H1 (cell line): Measurements from ENCODE around the gene PRKAA1. TPM values are rescaled to one million over a fixed set of nuclear protein-coding genes. Genes with fewer than 3 reads are reported as not detected.
A peak's percentile ranks its signal among the peaks of the same experiment; 100 is the strongest.

Source experiments
- CTCF ChIA-PET: fragments of 300-600 bp; sonication (Branson Sonifier 250); formaldehyde crosslinking; loops from one replicate; lab custom pipeline; 2021; ENCODE audit not compliant: partially characterized antibody; lab: Charles Lee
- POLR2A ChIA-PET: fragments of 300-600 bp; sonication (Branson Sonifier 250); formaldehyde crosslinking; loops from one replicate; lab custom pipeline; 2021; ENCODE audit warnings: inconsistent platforms; ENCODE audit not compliant: partially characterized antibody; lab: Charles Lee
- DNase-seq, 2 experiments: peaks; one replicate each; pipeline versions ENCODE4 v3.0.0 to v3.0.0-alpha.2; 2010 to 2022; ENCODE audit warnings: low spot score in 2 of 2, low read depth in 1 of 2, mixed read lengths in 1 of 2
- FAIRE-seq: peaks from 2 replicates; lab custom pipeline; 2011; peaks lifted over from hg19 to GRCh38; lab: Jason Lieb, UNC
- H2AFZ ChIP-seq: 2 replicates; pipeline ENCODE4 v1.8.1; 2012; ENCODE audit warnings: low read length, inconsistent platforms
- H2AK5ac ChIP-seq: 2 replicates; pipeline ENCODE4 v1.6.1; 2013; ENCODE audit warnings: low read depth, low read length
- H2BK120ac ChIP-seq: replicated peaks from 2 replicates; pipeline ENCODE3; 2013; ENCODE audit warnings: low read depth, low read length, inconsistent platforms
- H2BK12ac ChIP-seq: 2 replicates; pipeline ENCODE4 v1.6.1; 2013; ENCODE audit warnings: low read depth, low read length
- H2BK15ac ChIP-seq: 2 replicates; pipeline ENCODE4 v1.6.1; 2013; ENCODE audit warnings: low read length
- H2BK20ac ChIP-seq: 2 replicates; pipeline ENCODE4 v1.6.1; 2013; ENCODE audit warnings: low read length
- H2BK5ac ChIP-seq: 2 replicates; pipeline ENCODE4 v1.6.1; 2013; ENCODE audit warnings: low read depth, low read length
- H3K14ac ChIP-seq: 2 replicates; pipeline ENCODE4 v1.6.1; 2013; ENCODE audit warnings: inconsistent platforms; ENCODE audit not compliant: insufficient read length
- H3K18ac ChIP-seq: 2 replicates; pipeline ENCODE4 v1.6.1; 2013; ENCODE audit warnings: low read length; ENCODE audit errors: extremely low read depth
- H3K23ac ChIP-seq: 2 replicates; pipeline ENCODE4 v1.6.1; 2013; ENCODE audit warnings: inconsistent platforms; ENCODE audit not compliant: insufficient read length
- H3K23me2 ChIP-seq: 2 replicates; pipeline ENCODE4 v1.6.1; 2013; ENCODE audit warnings: low read depth, low read length
- H3K27ac ChIP-seq: 2 replicates; pipeline ENCODE4 v1.6.1; 2011; ENCODE audit warnings: low read depth, low read length, inconsistent platforms
- H3K27me3 ChIP-seq, 4 experiments: replicated peaks in 1 of 4; 1 replicate in 1 of 4; 2 replicates in 3 of 4; pipeline versions ENCODE4 v1.6.1 to v1.8.1; 2011 to 2013; ENCODE audit warnings: low read length in 3 of 4, mild to moderate bottlenecking in 3 of 4, inconsistent platforms in 2 of 4, mixed read lengths in 2 of 4, moderate library complexity in 1 of 4; ENCODE audit not compliant: control insufficient read depth in 3 of 4, insufficient read depth in 3 of 4; ENCODE audit errors: extremely low read depth in 1 of 4
- H3K36me3 ChIP-seq, 4 experiments: 2 replicates each; pipeline versions ENCODE4 v1.6.1 to v1.8.1; 2011 to 2013; ENCODE audit warnings: mild to moderate bottlenecking in 4 of 4, low read length in 3 of 4, moderate library complexity in 2 of 4, control low read depth in 1 of 4, inconsistent platforms in 1 of 4; ENCODE audit not compliant: insufficient read depth in 4 of 4, control insufficient read depth in 2 of 4
- H3K4ac ChIP-seq: replicated peaks from 2 replicates; pipeline ENCODE3; 2013; ENCODE audit warnings: low read length, low read depth, mixed read lengths, inconsistent platforms; ENCODE audit not compliant: insufficient read length
- H3K4me1 ChIP-seq, 4 experiments: replicated peaks in 1 of 4; 1 replicate in 1 of 4; 2 replicates in 3 of 4; pipeline versions ENCODE4 v1.6.1 to v1.8.1; 2011 to 2013; ENCODE audit warnings: low read length in 3 of 4, inconsistent platforms in 2 of 4, mixed read lengths in 1 of 4; ENCODE audit not compliant: insufficient read depth in 4 of 4, control insufficient read depth in 3 of 4
- H3K4me2 ChIP-seq, 2 experiments: 2 replicates each; pipeline versions ENCODE4 v1.6.1 to v1.8.1; 2011 to 2013; ENCODE audit warnings: low read depth in 2 of 2, low read length in 2 of 2, control low read depth in 1 of 2, inconsistent platforms in 1 of 2, mild to moderate bottlenecking in 1 of 2; ENCODE audit not compliant: insufficient read depth in 1 of 2
- H3K4me3 ChIP-seq, 4 experiments: fragments of 200-600, 300-600 bp in 1 of 4; sonication (generic), shearing (Covaris generic), sonication (Bioruptor Twin) in 1 of 4; 2 replicates each; pipeline versions ENCODE4 v1.5.1 to v1.8.1; 2011 to 2016; ENCODE audit warnings: low read length in 4 of 4, low read depth in 3 of 4, control low read depth in 2 of 4, inconsistent platforms in 2 of 4, mild to moderate bottlenecking in 2 of 4, mixed read lengths in 1 of 4, moderate library complexity in 1 of 4; ENCODE audit not compliant: insufficient read depth in 2 of 4; ENCODE audit errors: extremely low read depth in 1 of 4
- H3K56ac ChIP-seq: replicated peaks from 2 replicates; pipeline ENCODE3; 2013; ENCODE audit warnings: low read depth, mild to moderate bottlenecking, mixed read lengths, low read length, inconsistent platforms; ENCODE audit not compliant: insufficient read length
- H3K79me1 ChIP-seq: 2 replicates; pipeline ENCODE4 v1.6.1; 2013; ENCODE audit warnings: low read depth, low read length, control low read depth
- H3K79me2 ChIP-seq, 2 experiments: 2 replicates each; pipeline versions ENCODE4 v1.6.1 to v1.8.1; 2012 to 2013; ENCODE audit warnings: low read length in 2 of 2, mild to moderate bottlenecking in 2 of 2, inconsistent platforms in 1 of 2; ENCODE audit not compliant: insufficient read depth in 2 of 2, control insufficient read depth in 1 of 2
- H3K9ac ChIP-seq, 4 experiments: replicated peaks in 1 of 4; 1 replicate in 1 of 4; 2 replicates in 3 of 4; pipeline versions ENCODE4 v1.6.1 to v1.8.1; 2011 to 2013; ENCODE audit warnings: low read depth in 3 of 4, low read length in 3 of 4, control low read depth in 2 of 4, mild to moderate bottlenecking in 2 of 4, moderate library complexity in 2 of 4, inconsistent platforms in 1 of 4; ENCODE audit errors: extremely low read depth in 1 of 4
- H3K9me3 ChIP-seq, 2 experiments: 2 replicates each; pipeline versions ENCODE4 v1.6.1 to v1.8.1; 2012 to 2013; ENCODE audit warnings: mild to moderate bottlenecking in 2 of 2, moderate library complexity in 2 of 2, control low read depth in 1 of 2, inconsistent platforms in 1 of 2, low read depth in 1 of 2, low read length in 1 of 2, mixed read lengths in 1 of 2; ENCODE audit not compliant: insufficient read depth in 2 of 2
- H4K20me1 ChIP-seq, 2 experiments: replicated peaks in 1 of 2; 2 replicates each; pipeline versions ENCODE3 to v1.8.1; 2011 to 2013; ENCODE audit warnings: inconsistent platforms in 2 of 2, low read length in 2 of 2, mild to moderate bottlenecking in 1 of 2; ENCODE audit not compliant: insufficient read depth in 2 of 2, control insufficient read depth in 1 of 2
- H4K5ac ChIP-seq: 2 replicates; pipeline ENCODE4 v1.6.1; 2013; ENCODE audit warnings: low read length, low read depth, mixed read lengths, inconsistent platforms; ENCODE audit not compliant: insufficient read length
- H4K8ac ChIP-seq: 2 replicates; pipeline ENCODE4 v1.8.0; 2013; ENCODE audit warnings: mild to moderate bottlenecking, moderate library complexity, low read length, inconsistent platforms; ENCODE audit not compliant: insufficient read depth; ENCODE audit errors: extremely low read depth
- H4K91ac ChIP-seq: replicated peaks from 2 replicates; pipeline ENCODE3; 2013; ENCODE audit warnings: low read length, mixed read lengths, inconsistent platforms; ENCODE audit not compliant: insufficient read length
- BCL11A ChIP-seq, 2 experiments: IDR thresholded peaks; one replicate each; pipeline ENCODE4 v1.6.1; 2011; ENCODE audit warnings: low read depth in 2 of 2, low read length in 2 of 2, mild to moderate bottlenecking in 2 of 2
- FOSL1 ChIP-seq: IDR thresholded peaks from 2 replicates; pipeline ENCODE4 v1.6.1; 2011; ENCODE audit warnings: mild to moderate bottlenecking, low read depth, low read length, moderate library complexity; ENCODE audit not compliant: insufficient read depth
- SP4 ChIP-seq: IDR thresholded peaks from 2 replicates; pipeline ENCODE4 v1.6.1; 2012; ENCODE audit warnings: low read length, inconsistent platforms
- WGBS, 2 experiments: shearing (Covaris generic) in 1 of 2; methylation state at CpG; one replicate each; pipeline versions ENCODE4 v1.1.6 to v1.1.7; 2013 to 2015; ENCODE audit warnings: low lambda C conversion rate in 2 of 2, mixed read lengths in 2 of 2, inconsistent platforms in 1 of 2, low coverage in 1 of 2, missing lambda C conversion rate in 1 of 2; ENCODE audit not compliant: insufficient replicate concordance in 2 of 2, insufficient coverage in 1 of 2, insufficient read length in 1 of 2; ENCODE audit errors: extremely low coverage in 1 of 2, missing lambda C conversion rate in 1 of 2; 5-methylcytosine and 5-hydroxymethylcytosine counted together
- polyA plus RNA-seq, 7 experiments: library from polyadenylated mRNA; depleted of rRNA in 3 of 7; stranded (reverse) in 5 of 7; unstranded in 2 of 7; fragments of >200 nt in 5 of 7; fragments of 200-250 nt in 2 of 7; gene quantifications; 1 replicate in 5 of 7; 2 replicates in 1 of 7; 4 replicates in 1 of 7; pipeline versions ENCODE4 v1.2.1 to v1.2.3, GENCODE V29; 2011 to 2013; ENCODE audit warnings: missing spikeins in 2 of 7, mixed read lengths in 2 of 7
- total RNA-seq: library from RNA; stranded (reverse); fragmentation: NEBNext Ultra II Directional; extraction: Animal tissue kit (Norgen Biotek cat#: 25700); gene quantifications from 2 replicates; pipeline ENCODE4 v1.2.1, GENCODE V29; 2021

The PRKAA1 gene
- total and polyA plus RNA-seq, 2 of the 8 experiments (the other 6 are each of a cell fraction or from before 2014, with no cell fraction given), result 10.4 to 33.1 TPM

GRCh38 chr5:40716000-40716399 is 82.2 kb downstream of the PRKAA1 start:
- H4K20me1 ChIP-seq, result no peaks in the 10 kb centered on the region
- FAIRE-seq (peak; percentile 78), DNase-seq (no peak)
- no peak overlapping the region for H3K4me2 ChIP-seq
- H3K9ac ChIP-seq, result no peak overlapping the region
- no peak overlapping the region for H3K23ac ChIP-seq
- no peak overlapping the region for H2BK12ac ChIP-seq
- no peak overlapping the region for H3K27ac ChIP-seq
- H2BK120ac ChIP-seq, result no peak overlapping the region
- no peak overlapping the region for H2AFZ ChIP-seq
- H2BK20ac ChIP-seq, result no peak overlapping the region
- no peak overlapping the region for H4K8ac ChIP-seq
- H3K4ac ChIP-seq, result no peak overlapping the region
- H2BK15ac ChIP-seq, result no peak overlapping the region
- H2AK5ac ChIP-seq, result no peak overlapping the region
- no peak overlapping the region for H4K91ac ChIP-seq
- no peaks in the 10 kb centered on the region for H3K79me1 ChIP-seq
- POLR2A ChIA-PET, result no interaction called here
- H3K4me3 ChIP-seq, result no peak overlapping the region
- no peaks in the 10 kb centered on the region for H3K4me1 ChIP-seq
- no peak overlapping the region for H2BK5ac ChIP-seq
- H3K23me2 ChIP-seq, result no peaks in the 10 kb centered on the region
- no peak overlapping the region for H3K14ac ChIP-seq
- CTCF ChIA-PET, result interaction anchor here (1.4 kb wide), 1 partner anchor 10 kb away, joined by 3 read pairs; no protein-coding TSS in a partner anchor
- no peak overlapping the region for H3K18ac ChIP-seq
- H3K79me2 ChIP-seq, result no peaks in the 10 kb centered on the region
- no peaks in the 10 kb centered on the region for H3K27me3 ChIP-seq
- H4K5ac ChIP-seq, result no peak overlapping the region
- TF ChIP-seq SP4, result no peak
- TF ChIP-seq FOSL1, result no peak
- no peak for TF ChIP-seq BCL11A (IDR thresholded peaks at IDR 0.05; ENCODE audit: low read depth in 2 of 2, low read length in 2 of 2)
- WGBS, 2 experiments, result 46% methylated on average over 2 of the region's 2 CpGs; no CpG with 5 or more reads in 1 of the 2 experiments
- H3K9me3 ChIP-seq, result peaks cover 0 to 6% of the 10 kb centered on the region in 2 experiments; a peak in 1 of 4 replicates
- H3K56ac ChIP-seq, result no peak overlapping the region
- peaks cover 0 to 2% (median 0%) of the 10 kb centered on the region in 4 experiments; a peak in 3 of 8 replicates for H3K36me3 ChIP-seq
